ENCODE results near the gene CALM1. TPM values are rescaled to one million over a fixed set of nuclear protein-coding genes. Genes with fewer than 3 reads are reported as not detected.

The CALM1 gene
- total and polyA plus RNA-seq, 10 of the 15 experiments (the other 5 are each of a cell fraction or from before 2014, with no cell fraction given): 110 to 729 (median 261) TPM

DNA sequence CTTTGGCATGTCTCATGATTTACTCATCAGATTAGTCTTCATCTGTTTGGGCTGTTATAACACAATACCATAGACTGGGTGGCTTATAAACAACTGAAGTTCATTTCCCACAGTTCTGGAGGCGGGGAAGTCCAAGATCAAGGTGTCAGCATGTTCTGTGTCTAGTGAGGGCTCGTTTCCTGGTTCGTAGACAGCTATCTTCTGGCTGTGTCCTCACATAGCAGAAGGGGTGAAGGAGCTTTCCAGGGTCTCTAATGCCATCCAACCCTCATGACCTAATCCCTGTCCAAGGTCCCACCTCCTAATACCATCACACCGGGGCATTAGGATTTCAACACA, 34.3 kb upstream of the CALM1 start (continued):
- TF ChIP-seq SKIL (IDR thresholded peaks at IDR 0.05; ENCODE audit: low read depth, poor library complexity, severe bottlenecking) (no peak), MEF2B (IDR thresholded peaks at IDR 0.05; ENCODE audit: partially characterized antibody, poor library complexity, severe bottlenecking) (no peak), E2F8 (IDR thresholded peaks at IDR 0.05; ENCODE audit: low read depth, partially characterized antibody) (no peak), CREB1 (IDR thresholded peaks at IDR 0.05; ENCODE audit: low read depth) (no peak), CBX3 (IDR thresholded peaks at IDR 0.05; ENCODE audit: borderline replicate concordance, low read depth) (no peak), DPF2 (IDR thresholded peaks at IDR 0.05) (no peak)
- TF ChIP-seq, protein P1, sequence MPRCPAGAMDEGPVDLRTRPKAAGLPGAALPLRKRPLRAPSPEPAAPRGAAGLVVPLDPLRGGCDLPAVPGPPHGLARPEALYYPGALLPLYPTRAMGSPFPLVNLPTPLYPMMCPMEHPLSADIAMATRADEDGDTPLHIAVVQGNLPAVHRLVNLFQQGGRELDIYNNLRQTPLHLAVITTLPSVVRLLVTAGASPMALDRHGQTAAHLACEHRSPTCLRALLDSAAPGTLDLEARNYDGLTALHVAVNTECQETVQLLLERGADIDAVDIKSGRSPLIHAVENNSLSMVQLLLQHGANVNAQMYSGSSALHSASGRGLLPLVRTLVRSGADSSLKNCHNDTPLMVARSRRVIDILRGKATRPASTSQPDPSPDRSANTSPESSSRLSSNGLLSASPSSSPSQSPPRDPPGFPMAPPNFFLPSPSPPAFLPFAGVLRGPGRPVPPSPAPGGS (IDR thresholded peaks at IDR 0.05; ENCODE audit: borderline replicate concordance, insufficient read depth, low read depth, low read length, poor library complexity, severe bottlenecking): no peak

All from GM12878 (cell line).